VCaP (cell line): Measurements from ENCODE around the gene CNNM1.

Source experiments
- H3K27ac ChIP-seq: fragments of 450-650 bp; 2 replicates; pipeline ENCODE4 v1.5.1; 2017
- TF ChIP-seq, protein P1 (sequence below): fragments of 450-650 bp; conservative IDR thresholded peaks from 2 replicates; pipeline ENCODE4 v1.5.1; 2017; ENCODE audit warnings: mild to moderate bottlenecking, moderate library complexity

Gene CNNM1

DNA sequence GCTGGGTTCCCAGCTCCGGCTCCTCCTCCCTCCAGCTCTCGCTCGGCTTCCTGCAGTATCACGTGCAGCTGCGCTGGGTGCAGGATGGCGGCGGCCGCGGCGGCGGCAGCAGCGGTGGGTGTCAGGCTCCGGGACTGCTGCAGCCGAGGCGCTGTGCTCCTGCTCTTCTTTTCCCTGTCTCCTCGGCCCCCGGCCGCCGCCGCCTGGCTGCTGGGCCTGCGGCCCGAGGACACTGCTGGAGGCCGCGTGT, at the start of gene CNNM1:
CNNM1 (plus strand) TSS at position 53 of the 250 bp plus-strand sequence; CDS start at position 85, 32 bp downstream.
- TF ChIP-seq, protein P1, sequence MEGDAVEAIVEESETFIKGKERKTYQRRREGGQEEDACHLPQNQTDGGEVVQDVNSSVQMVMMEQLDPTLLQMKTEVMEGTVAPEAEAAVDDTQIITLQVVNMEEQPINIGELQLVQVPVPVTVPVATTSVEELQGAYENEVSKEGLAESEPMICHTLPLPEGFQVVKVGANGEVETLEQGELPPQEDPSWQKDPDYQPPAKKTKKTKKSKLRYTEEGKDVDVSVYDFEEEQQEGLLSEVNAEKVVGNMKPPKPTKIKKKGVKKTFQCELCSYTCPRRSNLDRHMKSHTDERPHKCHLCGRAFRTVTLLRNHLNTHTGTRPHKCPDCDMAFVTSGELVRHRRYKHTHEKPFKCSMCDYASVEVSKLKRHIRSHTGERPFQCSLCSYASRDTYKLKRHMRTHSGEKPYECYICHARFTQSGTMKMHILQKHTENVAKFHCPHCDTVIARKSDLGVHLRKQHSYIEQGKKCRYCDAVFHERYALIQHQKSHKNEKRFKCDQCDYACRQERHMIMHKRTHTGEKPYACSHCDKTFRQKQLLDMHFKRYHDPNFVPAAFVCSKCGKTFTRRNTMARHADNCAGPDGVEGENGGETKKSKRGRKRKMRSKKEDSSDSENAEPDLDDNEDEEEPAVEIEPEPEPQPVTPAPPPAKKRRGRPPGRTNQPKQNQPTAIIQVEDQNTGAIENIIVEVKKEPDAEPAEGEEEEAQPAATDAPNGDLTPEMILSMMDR: no peak
- peak within 1 kb of the TSS; percentile 94 for H3K27ac ChIP-seq

GRCh38 chr10:99279626-99280111, 49.5 kb upstream of the CNNM1 start:
- TF ChIP-seq, protein P1: no peak
- peak overlapping the region; percentile 79 for H3K27ac ChIP-seq

- TF ChIP-seq, protein P1: no peak
- peak overlapping the region; percentile 79 for H3K27ac ChIP-seq
Observed at GRCh38 chr10:99280472-99280871, 48.7 kb upstream of the CNNM1 start.

DNA sequence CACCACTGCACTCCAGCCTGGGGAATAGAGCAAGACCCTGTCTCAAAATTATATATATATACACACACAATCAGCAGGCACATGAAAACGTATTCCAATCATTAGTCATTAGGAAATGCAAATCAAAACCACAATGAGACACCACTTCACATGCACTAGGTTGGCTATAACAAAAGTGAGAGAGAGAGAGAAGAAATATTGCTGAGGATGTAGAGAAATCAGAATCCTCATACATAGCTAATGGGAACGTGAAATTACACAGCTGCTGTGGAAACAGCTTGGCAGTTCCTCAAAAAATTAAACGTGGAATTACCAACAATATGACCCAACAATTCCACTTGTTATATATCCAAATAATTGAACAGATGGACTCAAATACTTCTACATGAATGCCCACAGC, 43.3 kb upstream of the CNNM1 start:
- no peak overlapping the region for H3K27ac ChIP-seq
- TF ChIP-seq, protein P1: no peak

DNA sequence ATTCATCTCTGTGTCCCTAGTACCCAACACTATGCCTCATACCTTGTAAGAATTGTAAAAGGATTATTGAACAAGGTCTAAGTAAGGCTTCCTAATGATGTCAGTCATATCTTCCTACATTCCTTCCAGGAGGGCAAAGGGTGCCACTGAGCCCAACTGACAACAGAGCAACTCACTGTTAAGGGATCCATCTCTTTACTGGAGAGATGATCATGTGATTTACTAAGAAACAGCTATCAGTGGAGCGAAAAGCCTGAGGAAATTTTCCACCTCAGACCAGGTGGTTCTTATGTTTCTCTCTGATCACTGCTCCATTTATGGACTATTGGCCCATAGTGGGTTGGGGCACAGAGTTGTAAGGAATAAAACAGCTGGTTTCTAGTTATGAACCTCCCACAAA, 38.9 kb upstream of the CNNM1 start:
- TF ChIP-seq, protein P1: no peak
- no peak overlapping the region for H3K27ac ChIP-seq

GRCh38 chr10:99292159-99292558, 37.0 kb upstream of the CNNM1 start:
- TF ChIP-seq, protein P1: no peak
- no peak overlapping the region for H3K27ac ChIP-seq

GRCh38 chr10:99296605-99297004, 32.6 kb upstream of the CNNM1 start:
- TF ChIP-seq, protein P1: no peak
- H3K27ac ChIP-seq: no peak overlapping the region

DNA sequence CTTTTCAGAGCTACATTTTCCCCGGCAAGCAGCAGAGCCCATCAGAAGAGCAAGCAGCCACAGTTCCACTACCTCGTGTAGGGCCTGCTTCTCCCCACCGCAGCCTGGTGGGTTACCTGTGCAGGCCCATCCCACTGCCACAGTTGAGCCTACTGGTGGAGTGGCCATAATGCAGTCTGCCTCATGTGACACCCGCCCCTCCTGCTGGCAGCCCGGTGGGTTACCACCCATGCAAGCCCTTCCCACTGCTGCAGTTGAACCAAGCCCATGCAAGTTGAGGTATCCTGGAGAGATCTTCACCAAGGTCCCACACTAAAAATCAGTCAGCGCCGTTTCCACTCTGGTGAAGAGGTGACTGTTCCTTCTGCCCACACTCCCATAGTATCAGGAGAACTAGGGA, 32.1 kb upstream of the CNNM1 start:
- no peak overlapping the region for H3K27ac ChIP-seq
- TF ChIP-seq, protein P1: no peak
